ENCODE data around the gene UBAC1.

DNA sequence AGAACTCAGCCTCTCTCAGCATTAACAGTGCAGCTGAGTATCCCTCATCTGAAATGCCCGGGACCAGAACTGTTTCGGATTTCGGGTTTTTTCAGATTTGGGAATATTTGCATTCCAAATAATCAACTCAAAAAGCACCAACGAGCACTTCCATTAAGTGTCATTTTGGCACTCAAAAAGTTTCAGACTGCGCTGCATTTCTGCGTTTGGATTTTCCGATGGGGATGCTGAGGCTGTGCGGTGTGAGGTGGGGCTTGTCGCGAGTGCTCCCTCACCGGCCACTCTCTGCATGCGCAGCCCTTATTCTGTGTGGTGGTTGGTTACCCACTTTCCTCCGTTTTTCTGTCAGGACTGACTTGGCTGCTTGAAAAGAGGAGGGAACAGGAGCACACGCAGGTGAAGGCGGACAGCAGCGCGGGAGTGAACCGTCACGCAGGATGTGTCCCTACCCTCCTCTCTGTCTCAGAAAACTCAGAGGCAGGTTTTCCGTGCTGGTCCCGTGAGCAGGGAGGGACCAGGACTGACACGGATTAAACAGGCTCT lies 8.4 kb downstream of the UBAC1 start:
- TF ChIP-seq NFIC (IDR thresholded peaks at IDR 0.05; ENCODE audit: borderline replicate concordance) (no peak), CTCF (IDR thresholded peaks at IDR 0.05) (no peak), SIN3A (IDR thresholded peaks at IDR 0.05; ENCODE audit: borderline replicate concordance, low read depth, low read length) (no peak), RFX5 (IDR thresholded peaks at IDR 0.05; ENCODE audit: low read length) (no peak), YY1 (IDR thresholded peaks at IDR 0.05; ENCODE audit: low read depth) (no peak), RCOR1 (IDR thresholded peaks at IDR 0.05; ENCODE audit: low read length) (no peak), EZH2phosphoT487 (IDR thresholded peaks at IDR 0.05; ENCODE audit: borderline replicate concordance, low read depth) (no peak), POLR2AphosphoS5 (IDR thresholded peaks at IDR 0.05; ENCODE audit: low read depth, low read length) (no peak), MAX (IDR thresholded peaks at IDR 0.05; ENCODE audit: low read depth) (no peak), JUND (IDR thresholded peaks at IDR 0.05) (no peak)

Data from SK-N-SH (cell line).